Midbrain (tissue), 1 donor: Measurements from ENCODE around the gene S1PR2.

Source experiments
- DNase-seq: peaks from one replicate; lab custom pipeline; 2025; lab: John Stamatoyannopoulos, UW

S1PR2 gene

GRCh38 chr19:10230861-10231611, at the start of gene S1PR2:
TSS of gene S1PR2 (minus strand) at chr19:10231331. CDS start at chr19:10224905, 6,426 bp downstream.
- DNase-seq: no peak

- DNase-seq: no peak
Measured at GRCh38 chr19:10279737-10280442, 48.8 kb upstream of the S1PR2 start.

- no peak for DNase-seq
Measured at GRCh38 chr19:10278935-10279334, 47.8 kb upstream of the S1PR2 start.

- DNase-seq: no peak
Measured at GRCh38 chr19:10277795-10278589, 46.9 kb upstream of the S1PR2 start.

GRCh38 chr19:10274589-10274988, 43.5 kb upstream of the S1PR2 start:
- no peak for DNase-seq

GRCh38 chr19:10271543-10272086, 40.5 kb upstream of the S1PR2 start:
- no peak for DNase-seq

- DNase-seq: no peak
Measured at GRCh38 chr19:10270616-10271394, 39.7 kb upstream of the S1PR2 start, which contains the start of gene ICAM1. TSS of gene ICAM1 (plus strand) at chr19:10271120. CDS start at chr19:10271160, 40 bp downstream.

- DNase-seq: no peak
Measured at GRCh38 chr19:10270180-10270615, 39.1 kb upstream of the S1PR2 start.

GRCh38 chr19:10269333-10270179, 38.4 kb upstream of the S1PR2 start:
- peak; percentile 67 for DNase-seq

GRCh38 chr19:10268071-10268470, 36.9 kb upstream of the S1PR2 start:
- DNase-seq: no peak

GRCh38 chr19:10266706-10267105, 35.6 kb upstream of the S1PR2 start:
- DNase-seq: no peak

- DNase-seq: no peak
Measured at GRCh38 chr19:10262771-10263170, 31.6 kb upstream of the S1PR2 start.

GRCh38 chr19:10260141-10260584, 29.0 kb upstream of the S1PR2 start:
- no peak for DNase-seq

GRCh38 chr19:10259162-10259905, 28.2 kb upstream of the S1PR2 start:
- peak; percentile 45 for DNase-seq

- DNase-seq: no peak
Measured at GRCh38 chr19:10258080-10258710, 27.1 kb upstream of the S1PR2 start.

- DNase-seq: no peak
Measured at GRCh38 chr19:10256970-10257615, 26.0 kb upstream of the S1PR2 start.

GRCh38 chr19:10256551-10256950, 25.4 kb upstream of the S1PR2 start:
- no peak for DNase-seq

- no peak for DNase-seq
Measured at GRCh38 chr19:10255358-10255757, 24.2 kb upstream of the S1PR2 start.

GRCh38 chr19:10254244-10254643, 23.1 kb upstream of the S1PR2 start:
- no peak for DNase-seq
